H9 (cell line): ENCODE results near the gene NANOS1. TPM values are rescaled to one million over a fixed set of nuclear protein-coding genes. Genes with fewer than 3 reads are reported as not detected.

ENCODE experiments used
- DNase-seq: peaks from one replicate; pipeline ENCODE4 v3.0.0-alpha.2; 2017
- H2AFZ ChIP-seq: one replicate; pipeline ENCODE4 v1.6.1; 2013; ENCODE audit warnings: mild to moderate bottlenecking, low read length, control low read depth, moderate library complexity
- H2AK5ac ChIP-seq: 2 replicates; pipeline ENCODE4 v1.6.1; 2013; ENCODE audit warnings: low read length, control low read depth, mixed read lengths; ENCODE audit not compliant: insufficient read length
- H2BK120ac ChIP-seq: one replicate; pipeline ENCODE4 v1.6.1; 2013; ENCODE audit warnings: low read depth, mild to moderate bottlenecking, low read length, control low read depth, inconsistent platforms; ENCODE audit not compliant: poor library complexity, severe bottlenecking
- H2BK12ac ChIP-seq: 2 replicates; pipeline ENCODE4 v1.6.1; 2013; ENCODE audit warnings: low read length, control low read depth, mixed read lengths, low read depth; ENCODE audit not compliant: insufficient read length
- H2BK15ac ChIP-seq: 2 replicates; pipeline ENCODE4 v1.6.1; 2013; ENCODE audit warnings: low read depth, low read length, control low read depth
- H2BK20ac ChIP-seq: one replicate; pipeline ENCODE4 v1.6.1; 2013; ENCODE audit warnings: low read depth, mild to moderate bottlenecking, low read length, control low read depth, inconsistent platforms; ENCODE audit not compliant: poor library complexity, severe bottlenecking
- H2BK5ac ChIP-seq: 2 replicates; pipeline ENCODE4 v1.6.1; 2013; ENCODE audit warnings: low read length, control low read depth, mixed read lengths; ENCODE audit not compliant: insufficient read length
- H3K14ac ChIP-seq: 2 replicates; pipeline ENCODE4 v1.6.1; 2013; ENCODE audit warnings: low read length, control low read depth; ENCODE audit not compliant: insufficient read depth
- H3K18ac ChIP-seq: 2 replicates; pipeline ENCODE4 v1.6.1; 2013; ENCODE audit warnings: low read depth, mild to moderate bottlenecking, mixed read lengths, low read length, control low read depth; ENCODE audit not compliant: insufficient read length
- H3K23ac ChIP-seq: 2 replicates; pipeline ENCODE4 v1.6.1; 2013; ENCODE audit warnings: low read length, control low read depth, mixed read lengths, low read depth; ENCODE audit not compliant: insufficient read length
- H3K23me2 ChIP-seq: 2 replicates; pipeline ENCODE4 v1.6.1; 2013; ENCODE audit warnings: low read depth, mild to moderate bottlenecking, mixed read lengths, low read length, control low read depth; ENCODE audit not compliant: insufficient read length, poor library complexity, severe bottlenecking
- H3K27ac ChIP-seq: 2 replicates; pipeline ENCODE4 v1.5.1; 2013; ENCODE audit warnings: low read length, control low read depth, mixed read lengths, low read depth; ENCODE audit not compliant: insufficient read length
- H3K27me3 ChIP-seq: 2 replicates; pipeline ENCODE4 v1.6.1; 2013; ENCODE audit warnings: low read length, control low read depth, inconsistent platforms; ENCODE audit not compliant: insufficient read depth
- H3K4ac ChIP-seq: 2 replicates; pipeline ENCODE4 v1.6.1; 2013; ENCODE audit warnings: low read depth, mild to moderate bottlenecking, control low read depth, inconsistent platforms, low read length, moderate library complexity
- H3K4me1 ChIP-seq: 2 replicates; pipeline ENCODE4 v1.6.1; 2013; ENCODE audit warnings: low read length, control low read depth, inconsistent platforms; ENCODE audit not compliant: insufficient read depth
- H3K4me2 ChIP-seq: 2 replicates; pipeline ENCODE4 v1.6.1; 2013; ENCODE audit warnings: low read length, control low read depth, mixed read lengths; ENCODE audit not compliant: insufficient read length, insufficient read depth
- H3K56ac ChIP-seq: 2 replicates; pipeline ENCODE4 v1.6.1; 2013; ENCODE audit warnings: low read depth, mild to moderate bottlenecking, mixed read lengths, low read length, control low read depth; ENCODE audit not compliant: insufficient read length
- H3K79me1 ChIP-seq: 2 replicates; pipeline ENCODE4 v1.6.1; 2013; ENCODE audit warnings: low read depth, mild to moderate bottlenecking, moderate library complexity, low read length, control low read depth, inconsistent platforms; ENCODE audit not compliant: insufficient read depth, poor library complexity, severe bottlenecking
- H3K79me2 ChIP-seq: 2 replicates; pipeline ENCODE4 v1.6.1; 2013; ENCODE audit warnings: low read length, control low read depth, inconsistent platforms; ENCODE audit not compliant: insufficient read depth
- H3K9ac ChIP-seq: 2 replicates; pipeline ENCODE4 v1.6.1; 2013; ENCODE audit warnings: low read length, control low read depth, mixed read lengths; ENCODE audit not compliant: insufficient read length; ENCODE audit errors: extremely low read depth
- H3K9me3 ChIP-seq: one replicate; pipeline ENCODE4 v1.6.1; 2013; ENCODE audit warnings: low read depth, low read length, inconsistent platforms; ENCODE audit not compliant: control insufficient read depth
- H3T11ph ChIP-seq: one replicate; pipeline ENCODE4 v1.6.1; 2013; ENCODE audit warnings: mild to moderate bottlenecking, low read length, control low read depth, inconsistent platforms
- H4K20me1 ChIP-seq: one replicate; pipeline ENCODE4 v1.6.1; 2013; ENCODE audit not compliant: control insufficient read depth, insufficient read length, insufficient read depth
- H4K5ac ChIP-seq: 2 replicates; pipeline ENCODE4 v1.6.1; 2013; ENCODE audit warnings: low read depth, mild to moderate bottlenecking, mixed read lengths, low read length, control low read depth; ENCODE audit not compliant: insufficient read length
- H4K8ac ChIP-seq: replicated peaks from 2 replicates; pipeline ENCODE4 v1.6.1; 2013; ENCODE audit warnings: low read length, control low read depth, mixed read lengths, low read depth; ENCODE audit not compliant: insufficient read length
- H4K91ac ChIP-seq: 2 replicates; pipeline ENCODE4 v1.6.1; 2013; ENCODE audit warnings: low read depth, mild to moderate bottlenecking, moderate library complexity, mixed read lengths, low read length, control low read depth; ENCODE audit not compliant: insufficient read length
- H3K27ac Mint-ChIP-seq, 3 experiments: 2 replicates in 2 of 3; 3 replicates in 1 of 3; pipeline ENCODE4 v1.8.0; 2020 to 2021; ENCODE audit warnings: mixed read lengths in 3 of 3, mild to moderate bottlenecking in 1 of 3, moderate library complexity in 1 of 3
- H3K27me3 Mint-ChIP-seq: 2 replicates; pipeline ENCODE4 v1.8.0; 2021; ENCODE audit warnings: low read depth, mild to moderate bottlenecking, moderate library complexity, mixed read lengths
- H3K36me3 Mint-ChIP-seq, 3 experiments: 2 replicates in 2 of 3; 3 replicates in 1 of 3; pipeline ENCODE4 v1.8.0; 2020 to 2021; ENCODE audit warnings: low read depth in 3 of 3, mixed read lengths in 3 of 3; ENCODE audit not compliant: insufficient read depth in 1 of 3
- H3K4me1 Mint-ChIP-seq, 2 experiments: 2 replicates each; pipeline ENCODE4 v1.8.0; 2020; ENCODE audit warnings: mixed read lengths in 2 of 2
- H3K4me3 Mint-ChIP-seq, 2 experiments: 2 replicates in 1 of 2; 3 replicates in 1 of 2; pipeline ENCODE4 v1.8.0; 2020 to 2021; ENCODE audit warnings: mild to moderate bottlenecking in 2 of 2, mixed read lengths in 2 of 2, moderate library complexity in 1 of 2
- H3K9me3 Mint-ChIP-seq, 2 experiments: 2 replicates in 1 of 2; 3 replicates in 1 of 2; pipeline ENCODE4 v1.8.0; 2020; ENCODE audit warnings: mild to moderate bottlenecking in 2 of 2, mixed read lengths in 2 of 2, moderate library complexity in 1 of 2
- WGBS: extraction: QIAGEN DNeasy Blood & Tissue Kit; methylation state at CpG from one replicate; pipeline ENCODE4 v1.1.7; 2013; ENCODE audit warnings: missing lambda C conversion rate, low lambda C conversion rate, mixed read lengths; ENCODE audit not compliant: insufficient read length; ENCODE audit errors: extremely low coverage; 5-methylcytosine and 5-hydroxymethylcytosine counted together
- total RNA-seq: library from RNA; stranded (reverse); gene quantifications from 2 replicates; pipeline ENCODE4 v1.2.1, GENCODE V29; 2021
- TF ChIP-seq, protein P1 (sequence below): fragments of 200-600 bp; sonication (generic); conservative IDR thresholded peaks from 3 replicates; pipeline ENCODE4 v1.8.0; 2021; ENCODE audit warnings: antibody characterized with exemption, mild to moderate bottlenecking

The NANOS1 gene
- total RNA-seq, 1 experiment from 2014 or later = 4.5 TPM

GRCh38 chr10:119006451-119007210 is 22.9 kb upstream of the NANOS1 start:
- Mint-ChIP-seq H3K27me3 (peaks cover 6% of the 10 kb centered on the region; the same call in 1 of the 2 replicates), H3K9me3 (peaks cover 0 to 3% of the 10 kb centered on the region in 2 experiments; a peak in 1 of 5 replicates), H3K27ac (no peak overlapping the region; a peak in 1 of 7 replicates), H3K36me3 (no peaks in the 10 kb centered on the region), H3K4me3 (no peak overlapping the region), H3K4me1 (peaks cover 11 to 14% of the 10 kb centered on the region in 2 experiments)
- Histone ChIP-seq H3K9me3 (no peaks in the 10 kb centered on the region), H2BK20ac (no peak overlapping the region), H3K4me1 (no peaks in the 10 kb centered on the region), H3K9ac (no peak overlapping the region), H2BK12ac (no peak overlapping the region), H3K27ac (no peak overlapping the region), H3K79me1 (no peaks in the 10 kb centered on the region), H3K79me2 (no peaks in the 10 kb centered on the region), H4K8ac (no peak overlapping the region), H3K23ac (no peak overlapping the region), H3T11ph (no peak overlapping the region), H2AFZ (no peak overlapping the region), H3K4me2 (no peak overlapping the region), H3K23me2 (no peaks in the 10 kb centered on the region), H3K14ac (no peak overlapping the region), H2BK15ac (no peak overlapping the region), H2BK5ac (no peak overlapping the region), H3K27me3 (no peaks in the 10 kb centered on the region), H2BK120ac (no peak overlapping the region), H3K56ac (no peak overlapping the region), H3K4ac (no peak overlapping the region), H2AK5ac (no peak overlapping the region), H4K20me1 (no peaks in the 10 kb centered on the region), H4K5ac (no peak overlapping the region), H4K91ac (no peak overlapping the region), H3K18ac (no peak overlapping the region)
- no CpG with 5 or more reads among the region's 9 CpGs for WGBS
- TF ChIP-seq, protein P1, sequence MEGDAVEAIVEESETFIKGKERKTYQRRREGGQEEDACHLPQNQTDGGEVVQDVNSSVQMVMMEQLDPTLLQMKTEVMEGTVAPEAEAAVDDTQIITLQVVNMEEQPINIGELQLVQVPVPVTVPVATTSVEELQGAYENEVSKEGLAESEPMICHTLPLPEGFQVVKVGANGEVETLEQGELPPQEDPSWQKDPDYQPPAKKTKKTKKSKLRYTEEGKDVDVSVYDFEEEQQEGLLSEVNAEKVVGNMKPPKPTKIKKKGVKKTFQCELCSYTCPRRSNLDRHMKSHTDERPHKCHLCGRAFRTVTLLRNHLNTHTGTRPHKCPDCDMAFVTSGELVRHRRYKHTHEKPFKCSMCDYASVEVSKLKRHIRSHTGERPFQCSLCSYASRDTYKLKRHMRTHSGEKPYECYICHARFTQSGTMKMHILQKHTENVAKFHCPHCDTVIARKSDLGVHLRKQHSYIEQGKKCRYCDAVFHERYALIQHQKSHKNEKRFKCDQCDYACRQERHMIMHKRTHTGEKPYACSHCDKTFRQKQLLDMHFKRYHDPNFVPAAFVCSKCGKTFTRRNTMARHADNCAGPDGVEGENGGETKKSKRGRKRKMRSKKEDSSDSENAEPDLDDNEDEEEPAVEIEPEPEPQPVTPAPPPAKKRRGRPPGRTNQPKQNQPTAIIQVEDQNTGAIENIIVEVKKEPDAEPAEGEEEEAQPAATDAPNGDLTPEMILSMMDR = no peak
- DNase-seq = no peak
